AG04449 (cell line): ENCODE data around the gene NOL4L.

ENCODE experiments used
- CTCF ChIA-PET: fragments of 350-600 bp; formaldehyde crosslinking; extraction: SDS; loops from one replicate; lab custom pipeline; 2021; ENCODE audit warnings: antibody characterized with exemption; lab: Yijun Ruan, JAX
- POLR2A ChIA-PET: fragments of 400-600, 350-600 bp; formaldehyde crosslinking; extraction: SDS; loops from one replicate; lab custom pipeline; 2020; ENCODE audit warnings: antibody characterized with exemption, inconsistent platforms; lab: Yijun Ruan, JAX
- DNase-seq: peaks from one replicate; pipeline ENCODE4 v3.0.0-alpha.2; 2010; ENCODE audit warnings: low read depth, low spot score
- H3K4me3 ChIP-seq: 2 replicates; pipeline ENCODE4 v1.5.1; 2011; ENCODE audit warnings: low read depth, mild to moderate bottlenecking, control low read depth, low read length
- CTCF ChIP-seq: IDR thresholded peaks from one replicate; pipeline ENCODE4 v1.5.1; 2011; ENCODE audit warnings: mild to moderate bottlenecking, moderate library complexity, low read length, control low read depth, inconsistent platforms; ENCODE audit not compliant: insufficient read depth; ENCODE audit errors: missing control alignments

NOL4L gene

GRCh38 chr20:32628960-32629530, 43.9 kb upstream of the NOL4L start:
- CTCF ChIA-PET = interaction anchor here (1.4 to 1.5 kb wide), 2 partner anchors 23 to 106 kb away, joined by 3 to 7 read pairs; no protein-coding TSS in a partner anchor
- TF ChIP-seq CTCF = no peak
- no peak overlapping the region for H3K4me3 ChIP-seq
- no peak for DNase-seq
- POLR2A ChIA-PET = no interaction called here

- POLR2A ChIA-PET = no interaction called here
- CTCF ChIA-PET = interaction anchor here (1.1 to 2.5 kb wide), 2 partner anchors 26 to 104 kb away, joined by 9 to 10 read pairs; no protein-coding TSS in a partner anchor
- DNase-seq = no peak
These were observed 41.9 kb upstream of the NOL4L start for GRCh38 chr20:32626859-32627636.

GRCh38 chr20:32626407-32626806, 41.3 kb upstream of the NOL4L start:
- no peak for DNase-seq
- POLR2A ChIA-PET = no interaction called here
- no peak overlapping the region for H3K4me3 ChIP-seq
- CTCF ChIA-PET = interaction anchor here (2.5 kb wide), 1 partner anchor 103 kb away, joined by 10 read pairs; no protein-coding TSS in a partner anchor
- TF ChIP-seq CTCF = no peak

More at GRCh38 chr20:32626859-32627636, 41.9 kb upstream of the NOL4L start:
- TF ChIP-seq CTCF = no peak
- no peak overlapping the region for H3K4me3 ChIP-seq

- ChIA-PET CTCF (interaction anchor here (2.5 kb wide), 1 partner anchor 103 kb away, joined by 10 read pairs; no protein-coding TSS in a partner anchor), POLR2A (no interaction called here)
- TF ChIP-seq CTCF = no peak
- no peak for DNase-seq
- H3K4me3 ChIP-seq = no peak overlapping the region
These were observed 40.9 kb upstream of the NOL4L start for GRCh38 chr20:32625996-32626395.

- H3K4me3 ChIP-seq = no peak overlapping the region
- ChIA-PET CTCF (no interaction called here), POLR2A (no interaction called here)
- DNase-seq = no peak
- no peak for TF ChIP-seq CTCF
These were observed 39.7 kb upstream of the NOL4L start for GRCh38 chr20:32624687-32625345.
